GM18520 (cell line): ENCODE results near the gene FAM9C.
"Not testable (repeated sequence)": the region's sequence is repeated elsewhere in the genome, so short reads cannot be mapped to it uniquely, and the experiment has no call there.

Experiments used
- ATAC-seq: cut with Tn5 transposase; IDR thresholded peaks from one replicate; pipeline ENCODE4 v1.9.1; 2021; ENCODE audit not compliant: unreplicated experiment

Gene FAM9C

DNA sequence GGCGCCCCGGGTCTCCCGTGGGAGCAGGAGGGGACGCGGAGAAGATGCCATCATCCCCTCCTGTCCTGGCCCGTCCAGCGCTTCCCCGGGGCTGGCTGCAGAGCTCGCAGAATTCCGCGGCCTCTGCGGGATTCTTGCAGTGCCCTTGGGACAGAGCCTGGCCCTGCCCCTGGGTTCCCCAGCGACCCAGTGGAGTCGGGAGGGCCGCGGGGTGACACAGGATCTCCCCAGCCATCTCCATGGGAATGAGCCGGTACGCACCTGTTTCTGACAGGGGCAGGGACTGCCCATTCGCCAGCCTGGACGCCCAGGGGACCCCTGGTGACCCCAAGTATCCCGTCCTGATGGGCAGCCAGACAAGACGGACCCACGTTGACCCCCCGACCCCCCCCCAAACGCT is 482 bp downstream of the FAM9C start:
- ATAC-seq = no peak

DNA sequence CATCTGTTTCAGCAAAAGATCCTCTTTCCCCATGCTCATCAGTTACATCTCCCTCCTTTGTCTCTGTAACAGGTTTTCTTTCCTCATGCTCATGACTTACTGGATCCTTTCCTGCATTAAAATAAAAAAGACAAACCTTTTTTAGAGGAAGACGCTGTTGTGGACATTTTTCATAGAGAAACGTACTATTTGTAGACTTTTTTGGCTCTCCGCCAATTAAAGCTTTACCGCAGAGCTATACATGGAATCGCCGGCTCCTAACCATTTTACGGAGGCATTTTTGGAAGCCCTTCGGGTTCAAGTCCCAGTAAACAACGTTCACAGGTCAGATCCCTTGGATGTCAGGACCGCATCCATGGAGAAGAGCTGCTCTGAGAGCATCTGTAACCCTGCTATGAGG is 1.3 kb downstream of the FAM9C start:
- ATAC-seq = no peak

DNA sequence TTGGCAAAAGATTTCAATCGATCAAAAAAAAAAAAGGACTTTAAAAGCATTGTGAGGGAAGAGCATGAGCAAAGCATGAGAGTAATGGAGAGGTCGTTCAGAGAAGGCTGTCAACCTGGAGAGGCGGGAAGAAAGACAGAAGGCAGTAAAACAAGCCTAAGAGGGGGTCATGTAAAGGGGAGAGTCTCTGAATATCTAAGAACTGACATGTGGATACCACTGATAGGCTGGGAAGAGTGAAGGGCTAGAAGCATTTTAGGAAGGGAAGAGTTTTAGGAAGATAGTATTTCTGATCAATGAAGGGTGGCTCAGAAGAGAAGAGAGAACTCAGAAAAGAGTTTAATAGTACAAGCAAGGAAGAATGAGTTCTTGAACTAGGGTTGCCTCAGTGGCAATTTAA is 7.5 kb downstream of the FAM9C start:
- no peak for ATAC-seq

DNA sequence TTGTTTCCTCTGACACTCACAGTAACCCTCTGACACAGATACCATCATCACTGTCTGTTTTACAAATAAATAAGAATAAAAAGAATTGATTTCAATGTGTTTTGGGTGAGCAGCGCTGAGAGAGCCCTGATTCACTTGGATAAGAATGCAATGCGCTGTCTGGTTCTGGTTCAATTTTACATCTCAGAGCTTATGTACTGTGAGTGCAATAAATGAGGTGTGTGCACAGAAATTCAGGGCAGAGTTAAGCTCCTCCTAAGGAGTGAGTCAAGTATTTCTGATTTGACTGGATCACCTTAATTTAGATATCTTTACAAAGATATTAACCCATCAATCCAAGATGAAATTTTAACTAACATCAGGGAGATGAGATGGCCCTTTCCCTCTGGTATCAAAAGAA is 11.2 kb downstream of the FAM9C start:
- no peak for ATAC-seq

DNA sequence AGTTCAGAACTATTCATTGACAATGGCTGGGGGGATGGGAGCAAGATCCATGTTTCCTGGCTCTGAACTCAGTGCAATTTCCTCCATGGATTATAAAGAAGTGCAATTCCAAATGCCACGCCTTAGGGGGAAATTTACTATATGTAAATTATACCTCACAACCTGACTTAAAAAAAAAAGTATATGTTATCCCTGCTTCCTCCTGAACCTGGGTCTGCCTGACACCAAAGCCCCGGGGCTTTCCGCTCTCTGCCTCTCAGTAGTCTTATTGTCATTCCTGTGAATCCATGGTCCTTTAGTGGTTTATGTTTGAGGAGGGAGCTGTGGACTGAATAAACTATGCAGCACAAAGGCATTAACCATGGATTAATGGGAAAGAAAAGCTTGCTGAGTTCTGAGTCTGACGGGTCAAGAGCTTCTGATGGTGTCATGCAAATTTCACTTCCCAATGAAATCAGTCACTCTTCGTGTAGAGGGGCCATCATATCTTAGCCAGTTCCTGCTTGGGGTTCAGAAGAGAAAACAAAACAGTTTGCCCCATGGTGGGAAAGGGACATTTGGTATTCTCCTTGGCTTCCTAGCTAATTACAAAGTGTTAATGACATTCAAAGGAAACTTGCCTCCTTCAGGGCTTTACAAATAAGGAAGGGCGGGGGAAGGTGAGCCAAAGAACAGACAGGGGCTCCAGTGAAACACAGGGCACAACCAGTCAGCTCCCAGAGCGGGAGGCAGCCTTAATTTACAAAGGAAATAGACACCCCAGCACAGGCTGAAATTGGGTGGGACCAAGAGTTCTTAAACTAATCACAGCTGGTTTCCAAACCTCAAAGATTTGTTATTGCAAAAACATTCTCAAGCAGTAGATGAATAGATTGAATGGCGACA is 14.3 kb downstream of the FAM9C start:
- ATAC-seq = no peak

DNA sequence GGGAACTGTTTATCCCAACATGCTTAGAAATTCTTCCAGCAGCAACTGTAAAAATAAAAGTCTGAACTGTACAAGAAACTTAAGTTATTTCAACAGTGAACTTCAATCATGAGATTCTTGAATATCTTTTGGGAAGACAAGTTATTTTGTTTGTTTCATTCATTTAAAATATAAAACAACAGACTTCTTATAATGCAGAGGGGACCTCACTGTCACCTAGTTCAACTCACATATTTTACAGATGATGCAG is 14.9 kb downstream of the FAM9C start:
- no peak for ATAC-seq

DNA sequence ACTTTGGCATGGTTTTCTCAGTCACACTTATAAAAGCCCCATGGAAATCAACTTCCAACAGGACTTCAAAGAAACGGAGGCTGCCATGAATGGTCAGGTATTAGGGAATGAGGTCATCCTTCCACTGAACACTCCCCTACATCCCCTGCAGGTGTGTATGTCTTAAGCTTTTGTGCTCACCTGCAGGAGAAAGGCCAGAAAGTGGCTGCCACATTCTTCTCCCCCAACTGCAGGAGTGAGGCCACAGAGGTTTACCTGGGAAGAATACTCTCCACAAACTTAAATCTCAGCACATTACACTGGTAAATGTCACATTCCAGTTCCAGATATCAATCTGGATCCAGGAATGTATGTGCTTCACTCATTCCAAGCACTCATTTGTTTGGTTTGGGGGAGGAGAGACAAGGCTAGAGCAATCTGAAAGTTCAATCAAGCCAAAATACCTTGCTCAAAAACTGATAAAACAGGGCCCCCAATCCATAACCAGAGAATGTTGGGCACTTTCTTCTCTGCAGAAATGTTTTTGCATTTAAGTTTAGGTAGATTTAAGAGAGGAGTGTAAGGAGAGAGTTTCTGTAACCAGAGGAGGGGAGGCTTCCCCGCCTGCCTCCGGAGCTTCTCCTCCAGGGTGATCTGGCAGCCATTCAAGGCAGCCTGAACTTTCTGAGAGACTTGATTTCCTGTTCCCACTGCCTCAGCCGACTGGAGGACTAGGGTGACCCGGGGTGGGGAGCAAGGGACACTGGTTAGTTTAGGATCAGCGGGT is 15.4 kb downstream of the FAM9C start:
- ATAC-seq = no peak

DNA sequence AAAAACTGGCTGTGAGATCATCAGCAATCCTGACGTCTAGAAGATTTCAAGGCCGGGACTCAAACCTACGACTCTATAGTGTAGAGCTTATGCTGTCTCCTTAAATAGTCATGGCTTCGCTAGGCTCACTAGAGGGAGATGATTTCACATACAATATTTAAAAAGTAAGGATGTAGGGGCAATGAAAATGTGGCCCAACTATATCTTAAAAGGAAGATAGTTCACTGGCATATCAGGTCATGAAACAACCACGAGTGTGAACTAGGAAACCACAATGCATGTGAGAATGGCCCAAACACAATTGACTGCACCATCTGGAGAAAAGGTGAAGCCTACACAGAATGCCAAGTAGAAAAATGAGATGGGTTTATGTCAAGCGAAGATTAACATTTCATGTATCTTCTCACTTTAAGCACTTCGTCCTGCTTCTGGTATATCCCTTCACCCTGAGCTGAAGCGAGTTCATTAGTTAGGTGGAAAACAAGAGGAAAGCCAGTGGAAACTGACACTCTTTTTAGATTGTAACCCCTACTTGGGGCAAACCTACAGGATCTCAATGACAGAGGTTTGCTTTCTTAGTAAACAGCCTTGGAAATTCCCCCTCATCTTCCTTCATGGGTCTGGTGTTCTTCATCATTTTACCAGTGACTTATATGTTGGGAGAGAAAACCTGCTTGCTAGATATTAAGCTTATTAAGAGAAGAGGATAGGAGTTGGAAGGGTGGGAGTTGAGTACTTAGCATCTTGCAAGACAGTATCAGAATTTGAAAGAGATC is 17.4 kb downstream of the FAM9C start:
- no peak for ATAC-seq

DNA sequence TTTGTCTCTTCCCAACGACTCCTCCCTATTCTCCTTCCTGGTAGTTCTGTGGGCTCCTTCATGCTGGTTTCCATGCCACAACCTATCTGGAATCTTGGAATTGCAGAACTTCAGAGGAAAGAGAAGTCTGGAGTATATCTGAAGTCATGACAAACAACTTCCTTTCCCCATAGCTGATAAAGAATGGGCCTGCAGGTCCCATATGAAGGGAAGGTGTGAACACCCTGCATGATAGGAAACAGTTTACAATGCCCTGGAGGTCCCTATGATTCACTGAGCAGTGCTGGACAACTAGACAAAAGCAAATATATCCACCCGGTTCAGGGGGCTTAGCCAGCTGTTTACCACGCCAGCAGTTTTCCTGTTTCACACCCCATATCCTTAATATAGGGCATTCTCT is 19.4 kb downstream of the FAM9C start:
- no peak for ATAC-seq

DNA sequence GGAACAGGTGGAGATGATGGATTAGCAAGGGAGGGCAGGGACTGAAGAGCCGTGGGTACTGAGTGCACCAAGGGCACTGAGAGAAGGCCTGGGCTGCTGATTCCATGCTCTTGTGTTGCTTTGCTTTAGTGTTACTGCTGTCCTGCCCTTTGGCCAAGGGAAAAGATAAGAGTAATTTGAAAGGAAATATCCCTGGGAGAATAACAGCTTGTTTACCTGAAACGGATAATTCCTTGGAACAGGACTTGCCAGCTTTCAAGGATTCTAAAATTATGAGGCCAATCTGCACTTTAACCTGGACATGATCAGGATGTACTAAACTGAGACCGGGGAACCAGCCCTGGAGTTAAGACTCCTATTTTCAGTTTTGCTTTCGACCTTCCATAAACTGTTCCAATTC is 20.4 kb downstream of the FAM9C start:
- no peak for ATAC-seq

DNA sequence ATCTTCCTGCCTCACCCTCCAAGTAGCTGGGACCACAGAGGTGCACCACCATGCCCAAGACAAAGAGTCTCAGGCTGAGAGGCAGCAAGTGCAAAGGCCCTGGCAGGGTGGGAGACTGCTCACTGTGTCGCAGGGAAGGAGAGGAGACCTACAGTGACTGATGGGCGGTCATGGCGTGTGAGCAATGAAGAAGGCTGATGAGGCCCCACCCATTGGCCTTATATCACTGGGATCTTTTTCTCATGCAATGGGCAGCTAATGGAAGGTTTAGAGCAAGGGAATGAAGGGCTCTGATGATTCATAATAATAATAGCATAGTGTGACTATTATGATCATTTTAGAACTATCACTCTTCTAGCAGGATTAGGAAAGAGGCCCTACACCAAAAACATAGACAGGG is 20.9 kb downstream of the FAM9C start:
- ATAC-seq = no peak

DNA sequence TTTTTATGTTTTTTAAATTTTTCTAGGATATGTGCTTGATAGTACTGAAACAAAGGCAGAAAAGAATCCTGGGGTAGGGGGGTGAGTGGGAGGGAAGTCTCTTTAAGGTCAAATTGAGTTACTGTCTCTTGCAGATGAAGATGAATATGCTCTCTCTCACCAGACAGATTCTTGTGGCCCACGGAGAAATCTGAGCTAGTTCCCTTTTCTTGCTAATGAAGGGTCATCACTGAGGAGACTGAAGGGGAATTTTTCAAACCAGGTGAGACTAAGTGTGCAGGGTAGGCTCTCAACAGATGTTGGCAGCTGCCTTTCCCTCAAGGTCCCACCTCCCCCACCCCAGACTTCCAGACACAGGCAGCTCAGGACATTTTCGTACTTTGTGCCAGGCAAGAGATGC is 21.5 kb downstream of the FAM9C start:
- ATAC-seq = no peak

DNA sequence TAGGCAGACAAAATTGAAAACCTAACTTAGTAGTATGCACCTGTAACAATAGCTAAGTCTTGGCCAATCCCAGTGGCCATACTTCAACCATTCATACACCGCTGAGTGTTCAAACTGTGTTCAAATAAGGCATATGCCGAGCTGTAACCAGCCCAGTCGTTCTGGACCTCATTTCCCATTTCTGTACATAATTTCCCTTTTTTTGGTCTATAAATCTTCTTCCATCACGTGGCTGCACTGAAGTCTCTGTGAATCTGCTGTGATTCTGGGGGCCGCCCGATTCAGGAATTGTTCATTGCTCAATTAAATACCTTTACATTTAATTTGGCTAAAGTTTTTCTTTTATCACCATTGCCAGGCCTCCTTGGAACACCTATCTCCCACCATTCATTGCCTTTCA is 27.7 kb downstream of the FAM9C start:
- not testable (repeated sequence) for ATAC-seq

DNA sequence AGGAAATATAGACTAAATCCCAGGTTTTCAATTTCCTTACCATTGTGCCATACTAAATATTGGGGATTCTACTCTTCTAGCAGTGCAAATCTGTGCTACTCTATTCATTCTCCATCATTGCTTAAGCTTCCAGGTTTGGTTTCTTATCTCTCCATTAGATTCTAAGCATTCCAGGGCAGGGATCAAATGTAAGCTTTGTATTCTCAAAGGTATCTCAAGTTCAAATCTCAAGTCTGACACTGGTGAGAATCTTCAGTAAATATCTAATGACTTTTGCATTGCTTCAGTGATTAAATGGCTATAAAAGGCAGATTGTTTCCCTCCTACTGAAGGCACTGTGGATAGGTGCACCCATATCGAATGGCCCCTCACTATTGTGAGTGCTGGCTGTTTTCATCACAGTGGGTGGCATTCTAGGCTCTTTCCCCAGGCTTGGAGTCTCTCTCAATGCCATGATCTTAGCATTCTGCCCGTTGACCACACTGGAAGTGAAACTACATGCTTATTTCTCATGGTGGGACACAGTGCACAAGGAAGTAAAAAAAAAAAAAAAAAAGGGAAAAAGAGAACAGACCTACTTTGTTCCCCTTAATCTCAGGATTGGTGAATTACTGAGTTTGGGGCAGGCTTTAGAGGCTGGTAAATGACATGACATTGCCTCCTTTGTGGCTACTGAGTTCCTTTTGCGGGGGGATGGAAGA is 28.7 kb downstream of the FAM9C start:
- ATAC-seq = no peak

DNA sequence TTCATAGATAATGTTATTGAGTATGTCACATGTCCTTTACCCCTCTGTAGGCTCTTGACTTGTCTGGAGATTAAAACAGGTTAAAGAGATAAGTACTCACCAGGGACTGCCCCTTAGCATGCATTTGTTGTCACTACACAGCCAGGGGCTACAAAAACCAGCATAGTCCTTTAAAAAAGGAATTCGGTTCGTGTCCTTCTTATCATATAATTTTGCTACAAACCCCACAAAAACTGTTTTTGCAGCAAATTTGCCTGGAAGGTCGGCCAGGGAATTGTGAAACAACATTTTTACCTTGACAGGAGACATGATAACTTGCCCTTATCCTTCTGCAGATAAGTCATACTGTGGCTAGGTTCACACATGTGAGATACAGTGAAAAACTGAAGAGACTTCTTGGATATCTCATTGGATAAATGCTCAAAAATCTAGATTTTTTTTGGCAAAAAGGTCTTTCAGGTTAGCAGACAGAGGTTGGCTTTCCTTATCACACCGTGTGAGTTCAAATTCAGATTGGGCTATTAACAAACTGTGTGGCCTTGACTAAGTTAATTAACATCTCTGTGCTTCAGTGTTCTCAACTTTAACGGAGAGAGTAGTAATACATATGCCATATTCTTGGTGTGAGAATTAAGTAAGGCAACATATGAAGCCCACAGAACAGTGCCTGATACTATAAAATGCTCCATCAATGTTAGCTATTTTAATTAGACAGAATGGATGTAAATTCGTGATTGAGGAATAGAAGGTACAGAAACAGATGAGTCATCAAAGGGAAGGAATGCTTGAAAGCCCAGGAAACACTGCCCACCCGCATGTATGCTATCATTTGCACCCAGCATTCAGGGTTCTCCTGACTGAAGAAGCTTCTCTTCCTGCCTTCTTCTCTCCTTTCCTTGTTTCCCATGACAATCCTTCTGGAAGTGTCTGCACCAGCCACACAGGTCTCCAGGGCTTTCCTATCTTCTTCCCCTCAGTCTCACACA is 30.0 kb downstream of the FAM9C start:
- peak; percentile 23 for ATAC-seq

DNA sequence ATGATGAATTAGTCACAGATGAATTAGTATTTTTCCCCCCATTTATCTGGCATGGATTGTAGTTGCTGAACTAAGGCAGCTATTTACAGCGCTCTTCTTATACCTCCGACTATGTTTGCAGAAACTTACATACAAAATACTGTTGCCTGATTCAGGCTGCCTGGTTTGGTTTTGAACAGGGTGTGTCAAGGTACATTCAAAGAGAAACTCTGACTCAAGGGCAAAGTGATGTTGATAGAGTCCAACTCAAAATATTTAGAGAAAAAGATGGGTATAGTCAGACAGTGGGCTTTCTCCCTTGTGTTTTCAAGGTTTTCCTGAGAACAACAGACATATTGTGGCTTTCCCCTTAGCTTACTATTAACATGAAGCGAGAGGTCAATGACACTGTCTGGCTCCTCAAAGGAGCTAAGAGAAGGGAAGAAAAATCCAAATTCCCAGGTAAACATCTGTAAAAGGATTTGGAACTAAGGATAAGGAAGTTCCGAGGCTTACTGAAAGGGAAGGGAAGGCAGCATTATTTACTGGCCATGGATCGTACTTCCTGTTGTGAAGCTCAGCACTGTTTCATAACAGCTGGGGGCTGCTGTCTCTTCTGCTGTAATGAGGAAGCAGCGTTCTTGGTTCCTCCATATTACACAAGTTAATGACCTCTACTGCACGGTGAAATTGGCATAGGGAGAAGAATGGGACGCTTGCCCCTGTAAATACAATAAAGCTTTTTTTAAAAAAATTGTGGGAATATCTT is 30.9 kb downstream of the FAM9C start:
- ATAC-seq = peak; percentile 66

DNA sequence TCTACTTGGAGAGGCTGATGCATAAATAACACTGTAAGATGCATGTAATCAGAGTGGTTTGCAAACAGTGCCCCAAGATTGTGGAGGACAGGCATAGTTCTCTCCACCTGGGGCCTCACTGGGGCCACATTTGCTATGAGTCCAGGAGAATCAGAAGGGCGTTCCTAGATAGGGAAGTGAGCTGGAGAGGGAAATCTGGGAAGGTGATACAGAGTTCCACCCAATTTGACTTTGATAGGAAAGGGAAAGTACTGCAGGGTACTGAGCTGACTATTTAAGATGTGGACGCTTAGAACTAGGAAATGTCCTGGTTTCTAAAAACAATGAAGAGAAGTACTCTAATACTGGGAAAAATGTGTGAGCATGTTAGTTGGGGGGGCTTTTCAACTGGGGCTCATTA is 33.9 kb downstream of the FAM9C start:
- no peak for ATAC-seq

DNA sequence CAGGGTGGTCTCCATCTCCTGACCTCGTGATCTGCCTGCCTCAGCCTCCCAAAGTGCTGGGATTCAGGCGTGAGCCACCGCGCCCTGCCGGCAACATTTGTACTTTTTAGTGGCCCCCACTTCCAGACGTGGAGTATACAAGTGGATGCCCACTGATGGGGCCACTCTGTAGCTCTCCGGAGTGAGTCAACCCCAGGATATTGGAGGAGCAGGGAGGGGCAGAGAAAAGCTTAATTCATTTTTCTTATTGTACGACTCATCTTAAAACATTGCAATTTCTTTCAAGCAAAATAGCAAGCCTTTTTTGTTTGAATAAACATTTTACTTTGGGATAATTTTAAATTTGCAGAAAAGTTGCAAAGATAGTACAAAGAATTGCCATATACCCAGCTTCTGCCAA is 34.6 kb downstream of the FAM9C start:
- ATAC-seq = no peak

DNA sequence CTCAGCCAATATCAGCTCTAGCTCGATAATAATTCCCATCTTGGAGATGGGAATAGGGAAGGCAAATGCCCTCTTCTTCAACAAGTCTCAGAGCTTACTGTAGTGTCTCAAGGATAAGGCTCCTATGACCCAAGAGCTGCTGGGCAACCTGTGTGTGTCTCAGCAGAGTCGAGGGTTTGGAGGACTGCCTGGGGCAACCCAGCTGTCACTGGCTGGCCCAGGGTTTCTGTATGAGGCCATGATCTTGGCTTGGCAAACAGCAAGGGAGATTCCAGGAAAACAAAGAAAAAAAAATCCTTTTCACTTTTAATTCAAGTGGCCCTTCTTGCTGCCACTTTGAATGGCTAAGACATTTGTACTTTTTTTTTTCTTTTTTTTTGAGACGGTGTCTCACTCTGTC is 35.1 kb downstream of the FAM9C start:
- ATAC-seq = no peak
